Measurements from ENCODE around the gene PDCD6IP. TPM values are rescaled to one million over a fixed set of nuclear protein-coding genes. Genes with fewer than 3 reads are reported as not detected.
"Not testable (repeated sequence)": the region's sequence is repeated elsewhere in the genome, so short reads cannot be mapped to it uniquely, and the experiment has no call there.

Gene PDCD6IP, protein sequence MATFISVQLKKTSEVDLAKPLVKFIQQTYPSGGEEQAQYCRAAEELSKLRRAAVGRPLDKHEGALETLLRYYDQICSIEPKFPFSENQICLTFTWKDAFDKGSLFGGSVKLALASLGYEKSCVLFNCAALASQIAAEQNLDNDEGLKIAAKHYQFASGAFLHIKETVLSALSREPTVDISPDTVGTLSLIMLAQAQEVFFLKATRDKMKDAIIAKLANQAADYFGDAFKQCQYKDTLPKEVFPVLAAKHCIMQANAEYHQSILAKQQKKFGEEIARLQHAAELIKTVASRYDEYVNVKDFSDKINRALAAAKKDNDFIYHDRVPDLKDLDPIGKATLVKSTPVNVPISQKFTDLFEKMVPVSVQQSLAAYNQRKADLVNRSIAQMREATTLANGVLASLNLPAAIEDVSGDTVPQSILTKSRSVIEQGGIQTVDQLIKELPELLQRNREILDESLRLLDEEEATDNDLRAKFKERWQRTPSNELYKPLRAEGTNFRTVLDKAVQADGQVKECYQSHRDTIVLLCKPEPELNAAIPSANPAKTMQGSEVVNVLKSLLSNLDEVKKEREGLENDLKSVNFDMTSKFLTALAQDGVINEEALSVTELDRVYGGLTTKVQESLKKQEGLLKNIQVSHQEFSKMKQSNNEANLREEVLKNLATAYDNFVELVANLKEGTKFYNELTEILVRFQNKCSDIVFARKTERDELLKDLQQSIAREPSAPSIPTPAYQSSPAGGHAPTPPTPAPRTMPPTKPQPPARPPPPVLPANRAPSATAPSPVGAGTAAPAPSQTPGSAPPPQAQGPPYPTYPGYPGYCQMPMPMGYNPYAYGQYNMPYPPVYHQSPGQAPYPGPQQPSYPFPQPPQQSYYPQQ
- total RNA-seq = 100 to 1,000 TPM in 3 of 4 donors, 10 to 100 TPM in 1; 77.1 to 125 (median 114) TPM
- 10 to 100 TPM; 51.1 to 97.6 (median 80.2) TPM for polyA plus RNA-seq

DNA sequence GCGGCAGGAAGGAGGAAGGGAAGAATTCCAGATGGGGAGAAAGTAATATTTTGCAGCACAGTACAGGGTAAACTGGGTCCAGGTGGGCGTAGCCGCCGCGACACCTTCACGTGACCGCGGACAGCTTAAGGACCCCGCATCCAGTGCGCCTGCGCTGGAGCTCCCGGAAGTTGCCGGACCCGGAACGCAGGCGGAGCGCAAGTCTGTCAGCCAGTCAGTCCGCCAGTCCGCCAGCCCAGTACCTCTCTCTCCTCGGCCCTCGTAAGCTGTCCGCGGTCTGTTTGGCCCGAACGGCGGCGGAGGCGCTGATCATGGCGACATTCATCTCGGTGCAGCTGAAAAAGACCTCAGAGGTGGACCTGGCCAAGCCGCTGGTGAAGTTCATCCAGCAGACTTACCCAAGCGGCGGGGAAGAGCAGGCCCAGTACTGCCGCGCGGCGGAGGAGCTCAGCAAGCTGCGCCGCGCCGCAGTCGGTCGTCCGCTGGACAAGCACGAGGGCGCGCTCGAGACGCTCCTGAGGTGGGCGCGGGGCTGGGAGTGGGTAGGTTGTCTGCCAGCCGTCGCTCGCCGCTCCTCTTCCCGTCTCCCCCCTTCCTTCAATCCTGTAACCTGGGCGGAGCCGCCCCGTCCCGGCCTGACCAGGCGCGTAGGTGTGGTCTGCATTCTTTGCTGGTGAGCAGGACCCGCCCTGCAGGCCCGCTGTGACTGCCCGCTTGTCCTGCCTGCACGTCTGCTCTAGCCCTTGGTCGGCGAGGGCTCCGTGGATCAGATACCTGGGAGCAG is at the start of gene PDCD6IP:
Gene PDCD6IP (plus strand): TSS at position 213 of the 784 bp plus-strand sequence. CDS start 99 bp downstream, at position 312.
- no peaks in the 10 kb centered on the region for H3K27me3 ChIP-seq
- intact Hi-C loops (cut with DNase I) = loop anchor here (2.0 kb wide), 1 partner anchor 360 kb away; no protein-coding TSS in a partner anchor
- H3K9me3 ChIP-seq = no peaks in the 10 kb centered on the region
- H3K27ac ChIP-seq = peak within 1 kb of the TSS; percentile 90 to 97 (median 93)
- 0% methylated on average over 69 of the region's 69 CpGs for WGBS, 2 donors
- H3K4me3 ChIP-seq = peak within 1 kb of the TSS; percentile 58 to 92 (median 72)
- peaks cover 0 to 44% (median 39%) of the 10 kb centered on the region in 4 donors for H3K4me1 ChIP-seq
- TF ChIP-seq EP300 (IDR thresholded peaks at IDR 0.05) (no peak), POLR2AphosphoS5 (IDR thresholded peaks at IDR 0.05) (peak; percentile 87 to 95 (median 94)), CTCF (IDR thresholded peaks at IDR 0.05) (peak in 1 of 4 experiments; percentile 37), POLR2A (IDR thresholded peaks at IDR 0.05) (peak; percentile 76 to 91)
- peak; percentile 96 for DNase-seq
- H3K36me3 ChIP-seq = no peaks in the 10 kb centered on the region

DNA sequence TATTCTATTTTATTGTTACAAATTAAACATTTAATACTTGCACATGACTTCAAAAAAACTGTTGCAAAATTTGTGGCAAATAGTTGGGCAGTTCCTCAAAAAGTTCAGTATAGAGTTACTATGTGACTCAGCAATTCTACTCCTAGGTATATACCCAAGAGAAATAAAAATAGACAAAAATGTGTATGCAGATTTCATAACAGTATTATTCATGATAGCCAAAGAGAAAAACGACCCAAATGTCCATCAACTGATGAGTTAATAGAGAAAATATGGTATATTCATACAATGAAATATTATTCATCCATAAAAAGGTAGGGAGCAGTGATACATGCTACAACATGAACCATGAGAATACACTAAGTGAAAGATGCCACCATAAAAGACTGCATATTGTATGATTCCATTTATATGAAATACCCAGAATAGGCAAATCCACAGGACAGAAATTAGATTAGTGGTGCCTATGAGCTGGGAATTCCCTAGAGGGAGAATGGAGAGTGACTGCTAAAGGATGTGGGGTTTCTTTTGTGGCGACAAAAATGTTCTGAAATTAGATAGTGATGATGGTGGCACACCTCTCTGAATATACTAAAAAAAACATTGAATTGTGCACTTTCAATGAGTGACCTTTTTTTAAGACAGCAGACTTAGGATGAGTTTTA is 48.8 kb upstream of the PDCD6IP start:
- Histone ChIP-seq H3K27me3 (no peaks in the 10 kb centered on the region), H3K4me1 (no peaks in the 10 kb centered on the region), H3K27ac (no peak overlapping the region), H3K9me3 (peaks cover 0 to 6% (median 0%) of the 10 kb centered on the region in 4 donors), H3K36me3 (no peaks in the 10 kb centered on the region), H3K4me3 (no peak overlapping the region)
- WGBS, 2 donors = 38 to 44% methylated on average over 2 of the region's 2 CpGs
- no peak for TF ChIP-seq CTCF (IDR thresholded peaks at IDR 0.05)
- TF ChIP-seq POLR2AphosphoS5 (IDR thresholded peaks at IDR 0.05) = no peak
- TF ChIP-seq POLR2A (IDR thresholded peaks at IDR 0.05) = no peak
- TF ChIP-seq EP300 (IDR thresholded peaks at IDR 0.05) = no peak
- intact Hi-C loops (cut with DNase I) = no loop called here
- no peak for DNase-seq

- Histone ChIP-seq H3K36me3 (no peaks in the 10 kb centered on the region), H3K9me3 (peaks cover 0 to 9% (median 0%) of the 10 kb centered on the region in 4 donors), H3K27me3 (no peaks in the 10 kb centered on the region), H3K27ac (no peak overlapping the region), H3K4me3 (no peak overlapping the region), H3K4me1 (no peaks in the 10 kb centered on the region)
- WGBS, 2 donors = 86 to 94% methylated on average over 3 of the region's 3 CpGs
- intact Hi-C loops (cut with DNase I) = no loop called here
- DNase-seq = no peak
- TF ChIP-seq POLR2A (IDR thresholded peaks at IDR 0.05) = no peak
- TF ChIP-seq CTCF (IDR thresholded peaks at IDR 0.05) = no peak
- no peak for TF ChIP-seq EP300 (IDR thresholded peaks at IDR 0.05)
- no peak for TF ChIP-seq POLR2AphosphoS5 (IDR thresholded peaks at IDR 0.05)
These were observed 48.2 kb upstream of the PDCD6IP start for GRCh38 chr3:33750211-33750548.

GRCh38 chr3:33751336-33751735 is 47.1 kb upstream of the PDCD6IP start:
- H3K4me3 ChIP-seq = no peak overlapping the region
- H3K4me1 ChIP-seq = no peaks in the 10 kb centered on the region
- no peak overlapping the region for H3K27ac ChIP-seq
- peaks cover 0 to 9% (median 0%) of the 10 kb centered on the region in 4 donors for H3K9me3 ChIP-seq
- 47 to 78% methylated on average over 2 of the region's 2 CpGs for WGBS, 2 donors
- no peaks in the 10 kb centered on the region for H3K36me3 ChIP-seq
- H3K27me3 ChIP-seq = no peaks in the 10 kb centered on the region
- TF ChIP-seq POLR2AphosphoS5 (IDR thresholded peaks at IDR 0.05) = no peak
- TF ChIP-seq CTCF (IDR thresholded peaks at IDR 0.05) = no peak
- TF ChIP-seq POLR2A (IDR thresholded peaks at IDR 0.05) = no peak
- DNase-seq = no peak
- intact Hi-C loops (cut with DNase I) = no loop called here

- H3K9me3 ChIP-seq; H3K27me3 ChIP-seq; DNase-seq; H3K27ac ChIP-seq; H3K36me3 ChIP-seq; H3K4me1 ChIP-seq; H3K4me3 ChIP-seq; intact Hi-C loops (cut with DNase I): not testable (repeated sequence)
- 97 to 98% methylated on average over 1 of the region's 1 CpG for WGBS, 2 donors
These were observed 44.0 kb upstream of the PDCD6IP start for GRCh38 chr3:33754391-33754790.
